ENCODE results near the gene GLS. TPM values are rescaled to one million over a fixed set of nuclear protein-coding genes. Genes with fewer than 3 reads are reported as not detected.
"Not testable (repeated sequence)": the region's sequence is repeated elsewhere in the genome, so short reads cannot be mapped to it uniquely, and the experiment has no call there.

The GLS gene
- polyA plus RNA-seq, 3 donors = 240 to 345 (median 296) TPM

DNA sequence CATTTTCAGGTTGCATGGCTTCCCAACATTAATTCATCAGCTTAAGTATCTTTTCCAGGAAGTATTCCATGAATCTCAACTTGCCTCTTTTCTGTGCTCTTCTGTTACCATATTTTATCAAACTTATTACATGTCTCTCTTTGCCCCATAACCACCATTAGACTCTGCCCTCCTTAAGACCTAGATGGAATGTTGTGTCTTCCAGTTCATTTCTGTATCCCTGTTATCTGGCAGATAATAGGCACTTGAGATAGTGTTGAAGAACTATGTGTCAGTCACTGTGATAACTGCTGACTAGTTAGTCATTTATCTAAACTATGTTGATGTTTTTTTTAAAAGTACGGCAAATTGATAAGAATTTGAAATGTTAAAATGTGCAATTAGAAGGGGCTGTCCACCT lies 41.8 kb downstream of the GLS start:
- no peak for DNase-seq

DNA sequence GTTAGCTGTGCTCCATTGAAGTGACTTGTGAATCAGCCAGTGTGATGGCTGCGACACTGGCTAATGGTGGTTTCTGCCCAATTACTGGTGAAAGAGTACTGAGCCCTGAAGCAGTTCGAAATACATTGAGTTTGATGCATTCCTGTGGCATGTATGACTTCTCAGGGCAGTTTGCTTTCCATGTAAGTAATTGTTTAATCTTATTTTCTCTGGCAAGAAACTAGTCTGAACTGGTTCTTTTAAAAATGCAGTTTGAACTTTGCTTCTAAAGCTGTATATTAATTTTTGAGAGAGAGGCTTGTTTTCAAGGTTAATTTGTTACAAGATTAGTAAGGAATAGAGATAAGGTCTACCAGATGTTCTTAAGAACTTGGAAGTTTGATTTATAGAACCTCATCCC lies 46.7 kb downstream of the GLS start:
- DNase-seq = peak; percentile 49

DNA sequence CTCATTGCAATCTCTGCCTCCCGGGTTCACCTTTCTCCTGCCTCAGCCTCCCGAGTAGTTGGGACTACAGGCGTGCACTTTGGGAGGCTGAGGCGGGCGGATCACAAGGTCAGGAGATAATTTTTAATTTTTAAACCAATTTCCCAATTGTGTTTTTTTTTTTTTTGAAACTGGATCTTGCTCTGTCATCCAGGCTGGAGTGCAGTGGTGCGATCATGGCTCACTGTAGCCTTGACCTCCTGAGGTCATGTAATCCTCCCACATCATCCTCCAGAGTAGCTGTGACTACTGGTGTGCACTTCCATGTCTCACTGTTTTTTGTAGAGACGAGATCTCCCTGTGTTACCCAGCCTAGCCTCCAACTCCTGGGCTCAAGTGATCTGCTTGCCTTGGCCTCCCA lies 49.3 kb downstream of the GLS start:
- no peak for DNase-seq

DNA sequence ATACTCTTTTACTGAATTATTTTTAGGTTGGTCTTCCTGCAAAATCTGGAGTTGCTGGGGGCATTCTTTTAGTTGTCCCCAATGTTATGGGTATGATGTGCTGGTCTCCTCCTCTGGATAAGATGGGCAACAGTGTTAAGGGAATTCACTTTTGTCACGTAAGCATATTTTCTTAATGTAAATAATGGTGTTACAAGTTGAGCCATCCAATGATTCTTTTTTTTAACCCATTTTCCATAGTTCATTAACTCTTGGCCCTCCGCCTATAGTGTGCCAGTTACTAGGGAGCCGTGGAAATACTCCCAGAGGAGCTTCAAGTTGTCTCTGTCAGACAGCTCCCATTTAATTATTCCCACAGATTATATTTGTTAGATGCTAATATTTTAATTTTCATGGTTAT lies 49.8 kb downstream of the GLS start:
- DNase-seq = no peak

DNA sequence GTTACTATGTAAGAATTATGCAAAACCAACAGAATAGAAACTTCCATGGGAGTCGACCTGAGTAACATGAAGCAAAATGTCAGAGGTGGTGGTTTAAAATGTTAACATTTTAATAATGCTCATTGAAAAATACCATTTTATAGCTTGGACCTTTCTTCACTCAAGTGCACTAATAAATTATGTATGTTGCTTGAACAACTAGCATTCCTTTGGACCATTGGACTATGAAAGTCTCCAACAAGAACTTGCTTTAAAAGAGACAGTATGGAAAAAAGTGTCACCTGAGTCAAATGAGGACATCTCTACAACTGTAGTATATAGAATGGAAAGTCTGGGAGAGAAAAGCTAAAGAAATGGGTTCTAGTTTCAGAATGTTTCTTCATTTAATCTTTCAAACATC lies 51.9 kb downstream of the GLS start:
- DNase-seq = no peak

DNA sequence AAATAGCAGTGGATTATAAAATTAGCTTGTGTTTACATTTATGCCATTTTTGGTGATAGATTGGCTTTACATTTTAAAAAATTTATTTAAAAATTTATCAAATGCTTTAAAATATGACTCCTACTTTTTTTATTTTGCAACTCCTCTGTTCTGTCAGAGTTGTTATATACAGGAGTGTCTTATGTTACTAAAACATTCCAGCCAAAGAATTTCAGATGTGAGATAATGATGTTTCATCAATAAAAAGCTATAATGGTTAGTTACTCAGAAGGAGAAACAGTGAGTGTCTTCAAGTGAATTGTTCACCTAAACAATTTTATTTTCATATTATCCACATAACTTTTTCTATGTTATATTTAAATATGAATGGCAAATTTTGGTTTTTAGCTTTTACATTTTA lies 52.7 kb downstream of the GLS start:
- no peak for DNase-seq

DNA sequence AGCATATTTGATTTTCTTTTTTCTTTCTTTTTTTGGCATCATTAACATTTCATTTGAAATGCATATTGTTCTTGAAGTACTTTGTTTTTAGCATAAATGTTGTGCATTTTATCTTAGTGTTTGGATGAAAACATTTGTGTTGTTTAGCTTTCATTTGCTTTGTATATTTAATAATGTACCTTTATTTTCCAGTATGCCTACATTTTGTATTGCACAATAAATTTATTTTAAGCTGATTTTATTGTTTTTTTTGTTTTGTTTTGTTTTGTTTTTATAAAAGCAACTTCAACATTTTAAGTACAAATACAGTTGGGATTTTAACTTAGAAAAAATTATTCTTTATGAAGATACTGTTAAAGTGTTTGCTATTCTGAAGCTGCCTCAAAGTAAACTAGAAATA lies 54.4 kb downstream of the GLS start:
- DNase-seq = no peak

DNA sequence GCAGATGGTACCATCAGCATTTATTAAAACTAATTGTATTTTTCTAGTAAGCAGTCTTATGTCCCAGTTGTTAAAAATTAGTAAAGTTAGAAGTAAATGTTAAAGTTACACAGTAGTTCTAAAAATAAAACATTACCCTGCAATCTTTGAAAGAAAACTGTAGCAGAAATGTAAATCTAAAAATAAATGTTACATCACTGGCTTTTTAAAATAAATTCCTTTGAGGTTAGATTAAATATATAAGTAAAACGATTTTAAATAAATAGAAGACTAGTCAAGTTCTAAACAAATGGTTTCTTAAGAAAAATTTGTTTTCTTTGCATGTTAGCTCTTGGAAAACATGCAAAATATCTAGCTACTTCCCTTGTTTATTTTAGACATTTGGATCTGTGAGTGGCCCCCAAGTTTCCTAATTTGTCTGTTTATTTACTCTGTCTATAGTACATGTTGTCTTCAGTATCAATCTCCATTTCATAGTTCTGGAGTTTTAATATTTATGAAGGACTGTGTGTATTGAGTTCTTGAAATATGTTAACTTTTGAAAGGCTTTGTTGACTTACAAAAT lies 58.2 kb downstream of the GLS start:
- DNase-seq = no peak

DNA sequence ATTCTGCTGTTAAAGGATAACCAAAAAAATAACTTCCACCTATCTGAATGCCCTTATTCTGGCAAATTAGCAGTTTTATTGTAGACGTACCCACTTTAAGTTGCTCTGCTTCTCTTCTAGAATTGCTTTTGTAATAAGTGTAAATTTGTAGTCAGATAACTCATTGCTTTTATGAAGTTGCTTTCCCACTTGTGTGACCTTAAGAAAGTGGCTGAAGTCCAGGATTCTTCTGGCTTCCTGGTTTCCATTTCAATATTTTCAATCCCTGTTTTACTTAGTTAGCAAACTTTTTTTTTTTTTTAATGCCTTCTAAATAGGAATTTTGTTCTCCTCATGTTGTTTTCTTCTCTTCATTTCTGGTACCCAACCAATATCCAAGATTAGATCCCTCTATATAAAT lies 59.8 kb downstream of the GLS start:
- no peak for DNase-seq

DNA sequence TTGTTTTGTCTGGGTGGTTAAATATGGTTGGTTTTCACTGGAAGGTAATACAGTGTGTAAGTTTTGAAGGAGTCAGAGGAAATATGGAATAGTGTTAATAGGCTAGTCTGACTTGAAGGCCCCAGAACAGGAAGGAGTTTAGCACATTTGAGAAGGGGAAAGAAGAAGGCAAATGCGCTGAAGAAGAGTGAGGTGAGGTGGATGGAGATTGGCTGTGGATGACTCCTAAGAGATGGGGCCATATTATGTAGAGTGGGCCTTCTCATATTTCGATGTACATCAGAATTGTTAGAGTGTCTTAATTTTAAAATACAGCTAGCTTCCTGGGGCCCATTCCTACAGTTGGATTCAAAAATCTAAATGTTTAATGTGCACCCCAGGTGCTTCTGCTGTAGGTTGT lies 61.0 kb downstream of the GLS start:
- DNase-seq = no peak

DNA sequence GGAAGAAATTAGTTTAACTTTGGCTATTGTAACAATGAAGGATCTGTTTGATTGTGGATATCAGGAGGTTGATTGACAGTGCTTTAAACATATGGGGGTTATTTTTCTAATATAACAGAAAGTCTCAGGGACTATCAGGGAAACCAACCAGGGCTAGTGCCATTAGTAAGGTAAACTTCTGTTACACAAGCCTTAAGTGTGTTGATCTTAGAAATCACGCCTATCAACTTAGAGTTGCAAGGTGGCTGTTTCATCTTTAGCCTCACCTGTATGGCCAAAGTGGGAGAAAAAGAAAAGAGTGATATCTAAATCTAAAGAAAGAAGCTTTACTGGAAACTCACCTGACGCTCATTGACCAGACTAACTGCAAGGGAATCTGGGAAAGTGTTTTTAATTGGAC lies 62.1 kb downstream of the GLS start:
- DNase-seq = no peak

DNA sequence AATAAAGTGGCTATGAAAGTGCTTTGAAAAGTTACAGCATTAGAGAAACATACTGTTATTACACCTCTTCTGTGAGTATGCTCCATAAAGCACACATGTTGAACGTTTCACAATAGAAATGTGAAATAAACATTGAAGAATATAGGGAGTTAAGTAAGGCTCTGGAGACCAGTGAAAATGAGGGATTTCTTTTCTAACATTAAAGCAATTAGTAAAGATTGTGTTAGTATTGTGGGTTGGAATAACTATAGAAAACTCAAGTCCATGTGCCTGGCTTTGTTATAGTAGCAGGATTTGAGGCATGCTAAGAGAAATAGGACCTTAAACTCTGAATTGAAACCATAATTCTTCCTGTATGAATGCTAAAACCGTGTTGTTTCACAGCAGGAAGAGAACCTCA lies 63.1 kb downstream of the GLS start:
- DNase-seq = no peak

DNA sequence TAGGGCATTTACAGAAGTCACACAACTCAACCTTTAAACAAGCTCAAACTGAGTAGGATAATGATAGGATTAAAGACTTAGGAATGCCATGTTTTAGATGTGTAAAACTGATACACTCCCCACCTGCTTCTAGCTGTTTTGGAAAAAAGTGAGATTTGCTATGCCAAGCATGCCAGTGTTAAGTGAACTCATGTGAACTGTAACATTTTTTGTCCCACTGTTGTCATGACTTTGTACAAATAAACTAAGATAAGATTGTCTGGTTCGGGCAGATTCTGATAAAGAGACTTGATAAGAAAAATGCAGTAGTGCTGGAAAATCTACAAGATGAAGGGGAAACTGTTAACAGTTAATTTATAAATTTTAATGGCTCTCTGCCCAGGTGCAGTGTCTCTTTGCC lies 66.5 kb downstream of the GLS start:
- peak; percentile 28 for DNase-seq

DNA sequence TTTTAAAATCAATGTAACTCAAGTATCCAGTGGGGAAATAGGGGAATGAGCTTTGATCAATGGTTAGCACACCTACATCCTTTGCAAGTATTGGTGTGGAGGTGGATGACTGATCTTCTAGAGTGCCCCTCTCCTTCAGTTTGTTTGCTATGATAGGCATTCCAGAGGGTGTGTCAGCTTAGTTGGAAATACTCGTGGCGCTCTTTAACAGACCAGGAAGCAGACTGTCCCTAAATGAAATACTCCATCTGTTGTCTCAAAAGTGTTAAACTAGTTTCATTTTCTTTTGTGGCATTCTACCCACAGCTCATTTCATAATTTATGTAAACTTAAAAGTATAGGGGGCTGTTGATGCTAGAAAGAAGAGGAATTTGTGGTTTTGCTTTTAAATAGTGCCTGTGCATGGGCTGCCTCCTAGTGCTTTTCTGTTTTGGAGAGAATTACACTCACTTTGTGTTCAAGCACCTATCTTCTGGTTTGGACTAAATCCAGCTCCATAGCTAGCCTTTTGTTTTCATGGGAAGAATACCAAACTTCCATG lies 67.2 kb downstream of the GLS start:
- DNase-seq = peak; percentile 47

DNA sequence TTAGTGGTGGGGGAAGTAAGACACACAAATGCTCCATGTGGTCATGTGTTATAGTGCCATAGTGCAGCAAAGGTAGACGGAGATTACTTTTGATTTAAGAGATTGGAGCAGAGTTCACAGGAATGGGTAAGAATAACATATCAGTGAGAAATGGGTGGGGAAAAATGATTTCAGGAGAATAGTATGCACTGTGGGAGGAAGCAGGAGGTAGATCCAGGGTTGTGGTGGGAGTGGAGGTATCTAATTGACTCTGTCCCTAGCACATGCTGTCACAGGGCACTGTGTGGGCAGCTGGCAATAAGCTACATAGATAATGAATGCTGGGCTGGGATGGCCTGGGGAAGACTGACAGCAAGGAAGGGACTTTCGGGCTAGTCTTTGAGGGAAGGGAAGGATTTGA lies 68.0 kb downstream of the GLS start:
- DNase-seq = no peak

DNA sequence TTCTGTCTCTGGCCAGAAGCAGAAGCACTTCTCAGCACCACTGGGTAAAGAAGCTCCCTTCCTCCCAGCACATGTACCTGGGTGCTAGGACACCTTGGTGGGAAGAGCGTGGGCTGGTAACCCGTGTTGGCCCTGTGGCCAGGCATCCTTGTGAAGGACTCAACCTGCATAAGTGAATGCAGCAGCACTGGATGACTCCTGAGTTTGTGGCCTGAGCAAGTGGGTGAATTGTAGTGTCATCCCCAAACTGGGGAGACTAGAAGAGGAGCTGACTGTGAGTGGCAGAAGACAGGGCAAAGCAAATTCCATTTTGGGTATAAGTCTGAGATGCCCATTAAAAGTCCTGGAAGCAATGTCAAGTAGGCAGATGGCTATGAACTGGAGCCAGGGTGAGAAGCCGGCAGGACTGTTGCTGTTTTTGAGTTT lies 70.0 kb downstream of the GLS start:
- no peak for DNase-seq

DNA sequence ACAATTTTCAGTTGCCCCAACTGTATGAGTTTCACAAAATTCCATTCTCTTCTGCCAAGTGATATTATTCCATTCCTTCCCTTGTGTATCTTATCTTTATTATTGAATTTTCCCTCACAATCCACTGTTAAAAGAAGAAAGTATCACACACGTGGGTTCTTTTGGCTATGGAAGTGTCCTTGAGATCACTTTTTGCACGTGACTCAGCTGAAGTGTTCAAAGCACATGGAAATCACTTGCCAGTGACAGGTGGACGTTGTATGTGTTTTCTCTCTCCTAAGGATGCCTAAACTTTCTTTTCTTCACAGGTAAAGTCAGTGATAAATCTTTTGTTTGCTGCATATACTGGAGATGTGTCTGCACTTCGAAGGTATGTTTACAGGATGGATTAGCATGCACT lies 72.6 kb downstream of the GLS start:
- DNase-seq = no peak

DNA sequence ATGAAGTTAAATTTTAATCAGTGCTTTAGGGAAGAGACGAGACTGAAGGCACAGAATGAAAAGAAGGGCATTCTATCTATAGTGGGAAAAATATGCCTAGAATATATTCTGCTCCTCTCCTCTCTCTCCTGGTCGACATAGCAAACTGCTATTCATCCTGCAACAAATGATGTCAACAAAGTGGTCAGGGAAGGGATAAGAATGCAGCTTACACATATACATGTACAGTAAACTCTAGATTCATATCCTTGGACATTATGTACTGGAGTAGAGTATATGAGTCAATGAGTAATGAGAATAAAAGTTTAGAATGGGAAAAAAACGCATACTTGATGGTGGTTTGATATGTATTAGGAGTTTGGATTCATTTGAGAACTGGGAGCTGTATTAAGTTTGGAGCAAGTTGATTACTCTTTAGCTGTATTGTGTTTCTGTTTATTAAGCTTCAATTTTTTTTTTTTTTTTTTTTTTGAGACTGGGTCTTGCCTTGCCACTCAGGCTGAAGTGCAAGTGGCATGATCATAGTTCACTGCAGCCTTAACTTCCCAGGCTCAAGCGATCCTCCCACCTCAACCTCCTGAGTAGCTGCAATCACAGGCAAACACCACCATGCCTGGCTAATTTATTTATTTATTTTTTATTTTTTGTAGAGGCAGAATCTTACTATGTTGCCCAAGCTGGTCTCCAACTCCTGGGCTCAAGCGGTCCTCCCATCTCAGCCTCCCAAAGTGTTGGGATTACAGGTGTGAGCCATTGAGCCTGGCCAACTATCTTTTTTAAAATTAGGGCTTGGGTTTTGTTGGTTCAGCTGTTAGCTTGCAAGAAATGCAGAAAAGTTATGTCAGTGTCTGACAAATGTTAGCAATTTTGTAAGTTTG lies 79.5 kb downstream of the GLS start:
- DNase-seq = no peak

DNA sequence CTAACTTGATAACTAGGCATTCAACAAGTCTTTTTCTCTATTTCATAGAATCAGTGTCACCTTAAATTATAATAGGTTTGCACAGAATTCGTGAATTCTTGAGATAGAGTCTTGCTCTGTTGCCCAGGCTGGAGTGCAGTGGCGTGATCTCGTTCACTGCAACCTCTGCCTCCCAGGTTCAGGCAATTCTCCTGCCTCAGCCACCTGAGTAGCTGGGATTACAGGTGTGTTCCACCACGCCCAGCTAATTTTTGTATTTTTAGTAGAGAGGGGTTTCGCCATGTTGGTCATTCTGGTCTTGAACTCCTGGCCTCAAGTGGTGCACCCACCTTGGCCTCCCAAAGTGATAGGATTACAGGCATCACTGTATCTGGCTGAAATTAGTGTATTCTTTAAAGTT lies 80.5 kb downstream of the GLS start:
- DNase-seq = not testable (repeated sequence)

DNA sequence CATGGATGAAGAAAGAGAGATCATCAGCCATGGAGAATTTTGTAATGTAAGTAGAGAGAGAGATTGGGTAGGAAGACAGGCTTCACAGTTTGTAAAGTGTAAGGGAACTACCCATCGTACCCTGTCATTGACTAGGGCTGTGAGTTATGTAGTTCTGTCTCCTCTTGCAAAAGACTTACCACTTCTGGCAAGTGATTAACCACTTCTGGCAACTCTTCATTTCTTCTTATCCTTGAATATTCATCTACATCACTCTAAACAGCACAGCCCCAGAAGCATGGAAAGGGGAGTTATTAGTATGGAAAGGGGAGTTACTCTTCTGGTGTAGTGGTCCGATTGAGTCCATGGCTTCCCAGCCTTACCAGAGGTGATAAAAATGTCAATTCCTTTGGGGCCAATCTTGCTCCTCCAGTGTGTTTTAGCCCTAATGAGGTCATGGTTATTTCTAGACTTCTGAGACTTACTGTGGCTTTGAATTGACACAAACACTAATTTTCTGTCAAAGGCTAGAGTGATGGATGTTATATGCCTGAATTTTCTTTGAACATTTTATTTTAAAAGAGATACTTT lies 81.4 kb downstream of the GLS start:
- no peak for DNase-seq

DNA sequence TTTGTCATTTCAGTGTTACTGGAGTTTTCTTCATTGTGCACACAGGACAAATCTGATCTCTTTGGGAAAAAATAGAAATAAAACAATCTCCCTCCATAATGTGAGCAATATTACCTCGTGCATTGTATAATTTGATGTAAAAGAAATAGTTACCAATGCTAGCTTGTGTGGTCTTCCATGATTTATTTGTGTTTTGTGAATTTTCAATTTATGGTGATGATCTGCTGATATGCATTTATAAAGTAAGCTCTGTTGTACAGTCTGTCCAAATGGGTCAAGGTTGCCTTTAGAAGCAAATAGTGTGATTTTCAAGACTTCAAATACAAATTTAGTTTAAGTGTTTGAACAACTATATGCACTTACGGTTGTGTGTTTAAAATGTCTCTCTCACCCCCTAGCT lies 82.5 kb downstream of the GLS start:
- DNase-seq = no peak

DNA sequence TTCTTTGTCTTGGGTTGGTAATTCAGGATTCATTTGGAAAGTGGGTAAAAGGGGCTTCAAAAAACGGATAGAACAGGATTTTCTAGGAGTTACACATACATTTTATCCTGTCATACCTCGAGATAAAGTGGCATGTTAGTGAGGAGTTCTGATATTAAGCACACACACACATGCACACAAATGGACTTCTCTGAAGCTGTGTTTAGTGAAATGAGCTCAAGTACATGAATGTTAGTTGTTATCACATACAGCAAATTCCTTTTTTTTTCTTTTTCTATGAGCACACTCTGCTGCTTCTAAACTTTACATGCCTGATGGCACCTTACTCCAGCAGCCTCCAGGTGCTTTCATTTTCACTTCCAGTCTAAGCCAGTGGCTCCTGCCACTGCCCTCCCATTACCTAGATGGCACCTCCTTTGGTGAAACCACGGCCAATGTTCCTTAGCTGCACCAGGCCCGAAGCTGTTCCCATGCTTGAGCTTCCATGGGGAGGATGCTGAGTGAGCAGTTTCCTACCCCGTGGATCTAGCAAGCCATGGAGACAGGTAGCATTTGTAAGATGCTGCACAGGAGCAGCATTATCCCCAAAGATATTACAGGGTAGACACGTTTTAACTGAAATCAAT lies 83.7 kb downstream of the GLS start:
- DNase-seq = no peak
